Panc1 (cell line): ENCODE measurements around the gene UMOD. TPM values are rescaled to one million over a fixed set of nuclear protein-coding genes. Genes with fewer than 3 reads are reported as not detected.

ENCODE experiments used
- ATAC-seq: fragments of 200-7000 bp; cut with Tn5 transposase; 2 replicates; pipeline ENCODE4 v1.9.1; 2020; ENCODE audit warnings: mild to moderate bottlenecking, moderate library complexity
- BruUV-seq: library from RNA; stranded (reverse); fragments of 400-500 nt; replicated peaks from 2 replicates; lab custom pipeline; 2021; lab: Mats Ljungman, UMichigan
- CTCF ChIA-PET: fragments of 300-600 bp; sonication (Branson Sonifier 250); formaldehyde crosslinking; loops from one replicate; lab custom pipeline; 2022; ENCODE audit warnings: antibody characterized with exemption; lab: Charles Lee
- POLR2A ChIA-PET: fragments of 300-600 bp; sonication (Branson Sonifier 250); formaldehyde crosslinking; loops from one replicate; lab custom pipeline; 2022; ENCODE audit warnings: antibody characterized with exemption; lab: Charles Lee
- DNase-seq: peaks from one replicate; pipeline ENCODE4 v3.0.0-alpha.2; 2010; ENCODE audit warnings: low read depth, low spot score
- H3K27ac ChIP-seq: 2 replicates; pipeline ENCODE4 v1.5.1; 2011; ENCODE audit warnings: mild to moderate bottlenecking, low read length, inconsistent platforms
- H3K27me3 ChIP-seq: fragments of 200-500 bp; sonication (Bioruptor generic); 2 replicates; pipeline ENCODE4 v1.6.0; 2014; ENCODE audit warnings: low read length, inconsistent platforms; ENCODE audit not compliant: control insufficient read depth, insufficient read depth
- H3K36me3 ChIP-seq: fragments of 200-500 bp; sonication (Bioruptor generic); 2 replicates; pipeline ENCODE4 v1.5.1; 2014; ENCODE audit warnings: inconsistent platforms, mild to moderate bottlenecking, low read length, moderate library complexity; ENCODE audit not compliant: control insufficient read depth, insufficient read depth
- H3K4me1 ChIP-seq: 2 replicates; pipeline ENCODE4 v1.5.1; 2011; ENCODE audit warnings: inconsistent platforms, mild to moderate bottlenecking, low read length, moderate library complexity; ENCODE audit not compliant: control insufficient read depth, insufficient read depth
- H3K4me3 ChIP-seq, 2 experiments: 2 replicates each; pipeline ENCODE4 v1.5.1; 2011 to 2012; ENCODE audit warnings: low read depth in 2 of 2, low read length in 2 of 2, mild to moderate bottlenecking in 2 of 2, inconsistent platforms in 1 of 2, moderate library complexity in 1 of 2
- H3K9me3 ChIP-seq: fragments of 200-500 bp; sonication (Bioruptor generic); 2 replicates; pipeline ENCODE4 v1.5.1; 2014; ENCODE audit warnings: low read depth, mild to moderate bottlenecking, inconsistent platforms, low read length, moderate library complexity; ENCODE audit not compliant: control insufficient read depth, insufficient read depth
- CTCF ChIP-seq: fragments of 450-650 bp; IDR thresholded peaks from 2 replicates; pipeline ENCODE4 v1.5.1; 2017; ENCODE audit warnings: mild to moderate bottlenecking
- POLR2AphosphoS5 ChIP-seq: IDR thresholded peaks from 2 replicates; pipeline ENCODE4 v1.6.1; 2012; ENCODE audit warnings: mild to moderate bottlenecking, low read depth, low read length, moderate library complexity
- REST ChIP-seq, 2 experiments: IDR thresholded peaks; 2 replicates each; pipeline ENCODE4 v1.6.1; 2011 to 2012; ENCODE audit warnings: low read depth in 2 of 2, control low read depth in 1 of 2, low read length in 1 of 2, mild to moderate bottlenecking in 1 of 2, moderate library complexity in 1 of 2; ENCODE audit not compliant: insufficient read depth in 1 of 2
- SIN3A ChIP-seq: IDR thresholded peaks from 2 replicates; pipeline ENCODE4 v1.6.1; 2012; ENCODE audit warnings: low read depth, mild to moderate bottlenecking, low read length, moderate library complexity, borderline replicate concordance; ENCODE audit not compliant: insufficient read depth
- TCF7L2 ChIP-seq: IDR thresholded peaks from 2 replicates; pipeline ENCODE4 v1.6.1; 2011; ENCODE audit warnings: mild to moderate bottlenecking, low read depth, low read length, inconsistent platforms
- in situ Hi-C: cut with HindIII; loops from 2 replicates; pipeline ENCODE4 v1.10.0; 2016; ENCODE audit warnings: low sequenced_read_pairs, low pct_unique_long_range_greater_than_20kb
- intact Hi-C: fragments of 100-400 bp; cut with micrococcal nuclease; formaldehyde crosslinking; loops from one replicate; pipeline ENCODE4 v1.10.0; 2022; ENCODE audit not compliant: unreplicated experiment
- total RNA-seq: library from RNA; stranded (reverse); gene quantifications from one replicate; pipeline ENCODE4 v1.2.1, GENCODE V29; 2021; ENCODE audit not compliant: unreplicated experiment

The UMOD gene
- total RNA-seq, 1 experiment from 2014 or later: not detected

- TF ChIP-seq SIN3A (no peak), CTCF (no peak), POLR2AphosphoS5 (no peak), TCF7L2 (no peak), REST (IDR thresholded peaks at IDR 0.05; ENCODE audit: insufficient read depth in 1 of 2, low read depth in 2 of 2, low read length in 1 of 2) (no peak)
- no TSS peak for BruUV-seq
- intact Hi-C loops: no loop called here
Measured at GRCh38 chr16:20401066-20401465, 48.6 kb upstream of the UMOD start.

DNA sequence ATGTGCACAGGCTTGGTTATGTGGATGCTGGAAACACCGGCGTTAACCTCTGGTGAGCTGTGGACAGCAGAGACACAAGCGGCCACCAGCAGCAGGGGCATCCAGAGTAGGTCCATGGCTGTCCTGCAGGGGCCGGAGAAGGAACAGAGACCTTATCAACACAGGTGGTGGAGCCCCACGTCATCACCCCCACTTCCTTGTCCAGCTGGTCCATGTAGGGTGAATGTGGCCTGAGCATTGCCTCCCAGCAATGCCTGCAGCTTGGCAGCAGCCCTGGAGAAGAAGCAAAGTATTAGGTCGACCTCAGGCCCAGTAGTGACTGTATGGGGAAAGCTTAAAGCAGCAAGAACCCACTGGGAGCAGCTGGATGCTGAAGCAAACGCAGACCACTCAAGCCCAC lies 46.7 kb upstream of the UMOD start:
- in situ Hi-C loops (no loop called here), intact Hi-C loops (no loop called here)
- ChIA-PET POLR2A (no interaction called here), CTCF (no interaction called here)
- Histone ChIP-seq H3K4me3 (no peak overlapping the region), H3K9me3 (no peaks in the 10 kb centered on the region), H3K27me3 (no peaks in the 10 kb centered on the region; the same call in 1 of the 2 replicates), H3K36me3 (no peaks in the 10 kb centered on the region), H3K4me1 (no peaks in the 10 kb centered on the region), H3K27ac (no peak overlapping the region)
- no TSS peak for BruUV-seq
- TF ChIP-seq CTCF (no peak), SIN3A (no peak), REST (IDR thresholded peaks at IDR 0.05; ENCODE audit: insufficient read depth in 1 of 2, low read depth in 2 of 2, low read length in 1 of 2) (no peak), TCF7L2 (no peak), POLR2AphosphoS5 (no peak)
- no peak for DNase-seq
- no peak for ATAC-seq

More at GRCh38 chr16:20401066-20401465, 48.6 kb upstream of the UMOD start:
- no peak for DNase-seq
- in situ Hi-C loops: no loop called here
- no peak overlapping the region for H3K4me3 ChIP-seq
- no peak for ATAC-seq
- POLR2A ChIA-PET: no interaction called here
- no peak overlapping the region for H3K27ac ChIP-seq
- no peaks in the 10 kb centered on the region for H3K9me3 ChIP-seq
- CTCF ChIA-PET: no interaction called here
- no peaks in the 10 kb centered on the region for H3K36me3 ChIP-seq
- peaks cover under 1% of the 10 kb centered on the region; the same call in 1 of the 2 replicates for H3K27me3 ChIP-seq
- no peaks in the 10 kb centered on the region for H3K4me1 ChIP-seq
